GM18507 (cell line): Measurements from ENCODE around the gene PCDH18.

Experiments used
- DNase-seq: peaks from one replicate; pipeline ENCODE4 v3.0.0; 2011; ENCODE audit warnings: low read depth; ENCODE audit not compliant: insufficient read length; ENCODE audit errors: extremely low spot score
- FAIRE-seq: peaks from 2 replicates; lab custom pipeline; 2011; peaks lifted over from hg19 to GRCh38; lab: Jason Lieb, UNC

PCDH18 gene

DNA sequence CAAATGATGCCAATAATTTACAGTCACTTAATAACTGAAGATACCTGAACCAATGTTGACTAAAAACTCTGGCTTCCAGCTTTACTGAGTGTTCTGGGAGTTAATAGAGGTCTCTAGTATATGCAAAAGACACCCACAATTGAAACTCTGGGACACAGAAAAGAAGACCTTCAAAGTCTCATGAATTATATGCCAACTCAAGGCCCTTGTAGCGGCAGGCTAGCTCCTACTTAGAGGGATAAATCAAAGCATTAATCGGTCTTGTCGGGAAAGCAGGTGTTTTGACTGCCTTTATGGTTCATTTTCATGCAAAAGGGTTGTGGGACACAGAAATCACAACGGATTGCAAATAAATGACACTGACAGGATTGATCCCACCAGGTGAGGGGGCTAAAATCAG is 55.9 kb downstream of the PCDH18 start:
- FAIRE-seq = no peak
- DNase-seq = no peak

DNA sequence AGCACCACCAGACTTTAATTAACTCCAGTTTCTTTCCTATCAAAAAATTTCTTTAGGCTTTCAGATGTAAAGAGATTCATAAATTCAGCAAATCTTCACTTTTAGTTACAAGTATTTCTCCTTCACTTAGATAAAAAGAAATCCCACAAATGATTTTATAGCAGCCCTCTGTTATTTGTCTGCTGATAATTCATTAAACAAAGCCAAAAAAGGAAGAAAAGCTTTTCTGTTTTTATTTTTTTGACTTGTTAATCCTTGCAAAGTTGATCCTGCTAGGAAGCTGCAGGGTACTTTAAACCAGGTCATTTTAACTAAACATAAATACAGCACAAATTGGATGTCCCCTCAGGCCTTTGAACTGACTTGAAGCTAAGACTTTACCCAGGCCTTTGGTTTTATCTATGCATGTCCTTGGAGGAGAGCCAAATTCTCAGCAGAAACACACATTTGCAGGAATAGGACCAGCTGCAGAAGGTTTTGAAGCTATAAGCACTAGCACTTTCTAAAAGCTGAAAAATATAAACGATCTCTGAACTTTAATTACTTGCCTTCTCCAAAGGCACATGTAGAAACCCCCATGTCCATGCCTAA is 57.5 kb downstream of the PCDH18 start:
- DNase-seq (no peak), FAIRE-seq (no peak)

DNA sequence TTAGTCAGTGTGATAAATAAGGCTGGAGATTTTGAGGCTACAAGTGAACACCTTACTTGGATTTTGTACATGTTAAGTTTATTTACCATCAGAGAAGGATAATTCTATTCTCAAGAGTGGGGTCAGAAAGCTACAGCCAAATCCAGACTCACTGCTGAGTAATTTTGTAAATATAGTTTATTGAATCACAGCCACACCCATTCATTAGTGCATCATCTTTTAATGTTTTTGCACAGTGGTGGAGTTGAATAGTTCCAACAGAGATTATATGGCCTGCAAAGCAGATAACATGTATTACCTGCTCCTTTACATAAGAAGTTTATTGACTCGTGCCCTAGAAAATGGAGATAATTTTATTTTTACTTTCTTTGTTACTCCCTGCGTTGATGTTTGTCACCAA is 60.4 kb downstream of the PCDH18 start:
- no peak for DNase-seq
- no peak for FAIRE-seq

DNA sequence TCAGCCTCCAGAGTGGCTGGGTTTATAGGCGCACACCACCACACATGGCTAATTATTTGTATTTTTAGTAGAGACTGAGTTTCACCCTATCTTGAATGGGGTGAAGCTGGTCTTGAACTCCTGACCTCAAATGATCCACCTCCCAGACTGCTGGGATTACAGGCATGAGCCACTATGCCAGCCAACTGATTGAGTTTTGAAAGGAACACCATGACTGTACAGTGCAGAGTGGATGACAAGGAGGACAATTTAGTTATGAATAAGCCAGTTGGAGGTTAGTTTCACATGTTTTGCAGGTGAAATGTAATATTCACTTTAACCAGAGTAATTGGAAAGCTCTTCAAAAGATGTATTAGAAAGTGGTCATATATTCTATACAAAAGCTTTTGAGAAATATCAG is 60.8 kb downstream of the PCDH18 start:
- FAIRE-seq = no peak
- no peak for DNase-seq

GRCh38 chr4:137470806-137471205 is 61.5 kb downstream of the PCDH18 start:
- FAIRE-seq = no peak
- no peak for DNase-seq
